Uterus (tissue), 2 donors: ENCODE data around the gene IL1RL1.

Experiments
- CTCF ChIP-seq, 4 experiments: fragments of 200-600 bp in 2 of 4; fragments of 450-650 bp in 2 of 4; sonication (generic) in 2 of 4; IDR thresholded peaks; one replicate each; pipeline ENCODE4 v1.5.1; 2016 to 2019; ENCODE audit warnings: antibody characterized with exemption in 4 of 4, mild to moderate bottlenecking in 2 of 4, moderate library complexity in 1 of 4
- POLR2A ChIP-seq, 2 donors: fragments of 450-650 bp; IDR thresholded peaks; one replicate each; pipeline ENCODE4 v1.6.1; 2016; ENCODE audit warnings: antibody characterized with exemption in 2 of 2, mild to moderate bottlenecking in 1 of 2, moderate library complexity in 1 of 2

GRCh38 chr2:102310964-102311640, at the start of gene IL1RL1:
- TF ChIP-seq CTCF (IDR thresholded peaks at IDR 0.05) (no peak), POLR2A (IDR thresholded peaks at IDR 0.05) (no peak)
